HG03064 (cell line): ENCODE data around the gene RFX1.
"Not testable (repeated sequence)": the region's sequence is repeated elsewhere in the genome, so short reads cannot be mapped to it uniquely, and the experiment has no call there.

Experiments
- ATAC-seq: cut with Tn5 transposase; IDR thresholded peaks from one replicate; pipeline ENCODE4 v1.9.1; 2021; ENCODE audit warnings: low read depth; ENCODE audit not compliant: unreplicated experiment

The RFX1 gene

DNA sequence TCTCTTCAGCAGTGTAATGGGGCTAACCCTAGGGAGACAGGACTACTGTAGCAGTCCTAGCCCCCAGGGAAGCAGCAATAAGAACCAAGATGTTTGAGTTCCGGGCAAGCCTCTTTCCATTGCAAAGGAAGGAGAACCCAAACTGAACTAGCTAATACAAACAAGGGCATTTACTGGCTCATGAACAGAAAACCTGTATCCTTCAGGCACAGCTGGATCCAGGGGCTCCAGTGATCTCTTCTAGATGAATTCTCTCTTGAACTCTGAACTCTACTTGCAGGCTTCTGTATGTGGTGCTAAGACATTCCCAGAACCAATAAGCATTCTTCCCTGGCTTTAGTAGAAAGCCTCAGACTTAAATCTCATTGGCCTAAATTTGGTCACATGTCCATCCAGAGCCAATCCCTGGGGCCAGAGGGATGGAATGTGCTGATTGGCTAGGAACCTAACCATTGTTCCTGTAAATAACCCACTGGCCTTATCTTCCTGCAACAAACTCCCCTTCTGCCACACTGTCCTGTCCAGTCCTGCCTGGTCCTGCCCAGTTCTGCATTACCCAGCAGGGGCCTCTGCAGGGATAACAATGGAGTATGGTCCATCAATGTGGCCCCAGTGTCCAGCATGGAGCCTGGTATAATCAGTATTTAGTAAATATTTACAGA, 64.0 kb downstream of the RFX1 start:
- no peak for ATAC-seq

DNA sequence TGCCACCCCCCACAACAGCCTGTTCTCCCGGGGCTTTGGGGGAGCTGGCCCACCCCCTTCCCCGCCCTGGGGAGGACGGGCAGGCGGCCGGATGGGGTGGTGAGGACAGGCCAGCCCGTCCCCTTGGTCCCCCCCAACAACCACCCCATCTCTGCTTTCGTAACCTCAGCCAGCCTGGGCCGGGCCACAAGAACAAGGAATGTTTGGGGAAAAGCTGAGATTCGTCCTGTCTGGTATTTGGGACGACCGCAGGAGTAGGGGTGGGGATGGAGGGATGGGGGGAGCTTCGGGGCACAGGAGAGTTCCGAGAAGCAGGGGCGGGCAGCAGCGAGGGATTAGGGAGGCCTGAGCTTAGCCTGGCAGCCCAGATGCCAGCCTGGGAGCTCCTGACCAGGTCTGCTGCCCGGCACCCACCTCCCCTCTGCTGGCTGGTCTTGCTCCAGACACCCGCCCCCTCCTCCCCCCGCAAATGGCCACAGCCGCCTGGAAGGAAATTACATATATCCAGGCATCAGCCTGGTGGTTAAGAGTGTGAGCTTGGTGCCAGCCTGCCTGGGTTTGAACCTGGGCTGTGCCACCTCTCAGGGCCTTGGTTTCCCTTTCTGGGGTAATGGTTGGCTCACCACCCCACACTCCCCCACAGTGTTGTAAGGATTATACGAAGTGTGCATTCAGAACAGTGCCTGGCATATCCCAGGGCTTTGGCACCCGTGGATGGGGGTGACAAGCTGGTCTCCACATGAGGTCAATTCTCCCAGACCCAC, 67.6 kb downstream of the RFX1 start, which contains the start of gene PODNL1:
Gene PODNL1, minus strand, starts transcription at position 117 of the 764 bp plus-strand sequence. CDS start 236 bp downstream, outside the sequence.
- no peak for ATAC-seq

DNA sequence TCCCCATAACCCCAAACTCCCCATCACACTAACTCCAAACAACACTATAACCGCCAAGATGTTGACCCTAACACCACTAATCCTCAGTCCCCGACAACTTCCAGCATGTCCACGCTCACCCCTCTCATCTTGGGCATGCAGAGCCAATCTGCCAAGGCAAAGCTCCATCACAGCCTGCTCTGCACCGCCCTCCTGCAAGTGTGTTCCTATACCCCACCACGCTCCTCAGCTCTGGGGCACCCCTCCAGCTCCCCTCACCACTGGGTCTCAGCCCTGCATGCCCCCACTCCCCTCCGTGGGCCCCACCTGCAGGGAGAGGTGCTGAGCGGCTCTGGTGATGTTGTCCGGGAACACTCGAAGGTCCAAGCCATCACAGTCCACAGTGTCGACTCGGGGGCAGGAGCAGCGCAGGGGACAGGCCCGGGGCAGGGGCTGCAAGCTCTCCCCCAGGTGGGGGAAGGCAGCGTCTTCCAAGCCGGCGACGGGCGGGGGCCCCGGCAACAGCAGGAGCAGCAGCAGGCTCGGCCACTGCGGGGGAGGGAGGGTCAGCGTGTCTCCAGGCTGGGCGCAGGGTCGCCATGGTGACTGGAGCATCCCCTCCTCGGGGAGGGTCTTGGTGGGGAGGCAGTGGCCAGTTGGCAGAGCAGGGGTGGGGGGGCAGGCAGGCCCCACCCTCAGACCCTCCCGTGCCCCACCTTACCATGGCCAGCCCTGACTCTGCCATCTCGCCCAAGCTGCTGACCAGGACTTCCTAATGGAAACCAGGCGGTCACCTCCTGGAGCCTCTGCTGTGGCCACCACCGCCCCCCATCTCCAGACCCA, 68.4 kb downstream of the RFX1 start:
- ATAC-seq: no peak

DNA sequence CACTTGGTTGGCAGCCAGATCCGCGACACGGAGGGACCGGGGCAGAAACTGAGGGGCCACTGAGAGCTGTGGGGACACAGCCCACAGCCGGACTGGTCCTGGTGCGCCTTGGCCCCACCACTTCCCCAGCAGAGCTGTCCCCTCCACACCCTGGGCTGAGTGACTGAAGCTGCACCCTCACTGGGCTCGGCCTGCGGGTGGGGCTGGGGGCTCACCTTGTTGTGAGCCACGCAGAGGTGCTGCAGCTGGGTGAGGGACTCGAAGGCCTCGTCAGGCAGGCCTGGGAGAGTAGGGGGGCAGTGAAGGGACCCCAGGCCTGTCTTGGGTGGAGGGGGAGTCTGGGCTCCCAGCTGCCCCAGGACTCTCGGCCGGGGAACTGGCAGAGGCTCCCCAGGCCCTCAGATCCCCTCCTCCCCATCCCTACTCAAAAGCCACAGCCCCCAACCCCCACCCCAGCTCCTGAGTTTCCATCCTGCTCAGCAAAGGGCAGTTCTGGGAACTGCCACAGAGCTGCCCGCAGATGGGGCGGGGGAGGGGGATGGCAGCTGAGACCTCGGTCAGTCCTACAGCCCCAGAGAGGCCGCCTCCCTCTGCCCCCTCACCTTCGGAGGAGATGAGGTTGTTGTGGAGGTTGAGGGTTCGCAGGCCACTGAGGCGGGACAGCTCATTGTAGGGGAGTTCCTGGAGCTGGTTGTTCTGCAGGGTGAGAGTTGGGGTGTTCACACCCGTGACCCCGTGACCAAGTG, 70.2 kb downstream of the RFX1 start:
- ATAC-seq: no peak

DNA sequence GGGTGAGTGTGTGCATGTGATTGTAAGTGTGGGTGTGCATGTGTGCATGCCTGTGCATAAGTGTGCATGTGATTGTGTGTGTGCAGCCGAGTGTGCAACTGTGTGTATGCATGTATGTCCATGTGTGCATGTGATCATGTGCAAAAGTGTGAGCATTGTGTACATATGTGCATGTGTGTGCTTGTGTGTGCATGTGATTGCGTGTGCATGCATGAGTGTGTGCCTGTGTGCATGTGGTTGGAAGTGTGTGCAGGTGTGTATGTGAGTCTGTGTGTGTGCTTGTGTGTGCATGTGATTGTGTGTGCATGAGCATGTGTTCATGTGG, 71.4 kb downstream of the RFX1 start:
- no peak for ATAC-seq

DNA sequence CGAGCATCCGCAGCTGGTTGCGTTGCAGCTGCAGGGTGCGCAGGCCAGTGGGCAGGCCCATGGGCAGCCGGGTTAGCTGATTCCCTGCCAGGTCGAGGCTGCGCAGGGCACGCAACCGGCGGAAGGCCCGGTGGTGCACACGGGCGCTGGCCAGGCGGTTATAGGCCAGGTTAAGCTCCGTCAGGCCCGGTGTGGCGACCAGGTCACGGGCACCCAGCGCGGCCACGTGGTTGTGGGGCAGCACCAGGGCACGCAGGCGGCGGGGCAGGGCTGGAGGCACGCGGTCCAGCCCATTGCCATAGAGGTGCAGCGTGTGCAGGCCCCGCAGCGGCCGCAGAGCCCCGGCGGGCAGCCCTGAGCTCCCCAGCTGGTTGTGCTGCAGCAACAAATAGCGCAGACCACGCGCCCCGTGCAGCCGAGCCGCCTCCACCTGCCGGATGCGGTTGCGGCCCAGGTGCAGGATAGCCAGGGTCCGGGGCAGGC, 73.2 kb downstream of the RFX1 start:
- no peak for ATAC-seq

DNA sequence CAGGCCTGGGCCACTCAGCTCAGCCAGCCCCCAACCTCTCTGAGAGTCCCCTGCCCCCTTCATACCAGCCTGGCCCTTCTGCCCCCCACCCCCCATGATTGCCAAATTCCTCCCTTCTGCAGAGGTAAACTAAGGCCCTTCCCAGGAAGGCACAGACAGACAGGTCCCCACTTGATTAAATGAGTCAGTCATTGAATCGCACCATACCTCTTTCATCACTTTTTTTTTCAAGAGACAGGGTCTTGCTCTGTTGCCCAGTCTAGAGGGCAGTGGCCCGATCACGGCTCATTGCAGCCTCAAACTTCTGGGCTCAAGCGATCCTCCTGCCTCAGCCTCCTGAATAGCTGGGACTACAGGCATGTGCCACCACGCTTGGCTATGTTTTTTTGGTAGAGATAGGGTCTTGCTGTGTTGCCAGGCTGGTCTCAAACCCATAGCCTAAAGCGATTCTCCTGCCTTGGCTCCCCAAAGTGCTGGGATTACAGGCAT, 73.9 kb downstream of the RFX1 start:
- no peak for ATAC-seq

DNA sequence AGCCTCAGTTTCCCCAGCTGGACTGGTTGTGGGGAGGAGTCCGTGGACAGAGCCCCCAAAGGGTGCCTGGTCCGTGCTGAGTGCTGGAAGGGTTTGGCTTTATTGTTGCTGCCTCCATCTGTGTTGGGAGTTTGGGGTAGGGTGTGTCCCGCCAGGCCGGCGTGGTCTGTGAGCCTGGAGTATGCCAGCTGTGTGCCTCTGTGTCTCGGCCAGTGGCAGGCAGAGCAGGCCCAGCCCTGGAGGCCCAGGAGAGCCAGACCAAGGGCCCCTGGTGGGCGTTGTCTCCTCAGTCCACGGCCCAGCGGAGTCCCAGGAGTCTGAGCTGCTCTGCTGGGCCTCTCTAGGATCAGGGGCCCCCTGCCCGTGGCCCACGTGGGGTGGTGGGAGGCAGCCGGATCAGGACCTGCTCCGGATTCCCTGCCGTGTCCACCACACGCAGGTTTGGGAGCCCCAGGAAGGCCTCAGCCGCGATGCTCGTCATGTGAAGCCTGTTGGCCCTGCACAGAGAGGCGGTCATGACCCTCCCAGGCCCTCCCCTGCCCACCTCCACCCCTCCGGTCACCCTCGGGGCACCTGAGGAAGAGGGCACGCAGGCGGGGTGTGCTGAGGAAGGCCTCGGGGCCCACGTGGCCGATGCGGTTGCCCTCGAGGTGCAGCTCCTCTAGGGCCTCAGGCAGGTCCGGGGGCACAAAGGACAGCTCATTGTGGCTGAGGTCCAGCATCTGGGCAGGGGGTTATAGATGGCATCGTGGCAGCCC, 74.5 kb downstream of the RFX1 start:
- no peak for ATAC-seq

DNA sequence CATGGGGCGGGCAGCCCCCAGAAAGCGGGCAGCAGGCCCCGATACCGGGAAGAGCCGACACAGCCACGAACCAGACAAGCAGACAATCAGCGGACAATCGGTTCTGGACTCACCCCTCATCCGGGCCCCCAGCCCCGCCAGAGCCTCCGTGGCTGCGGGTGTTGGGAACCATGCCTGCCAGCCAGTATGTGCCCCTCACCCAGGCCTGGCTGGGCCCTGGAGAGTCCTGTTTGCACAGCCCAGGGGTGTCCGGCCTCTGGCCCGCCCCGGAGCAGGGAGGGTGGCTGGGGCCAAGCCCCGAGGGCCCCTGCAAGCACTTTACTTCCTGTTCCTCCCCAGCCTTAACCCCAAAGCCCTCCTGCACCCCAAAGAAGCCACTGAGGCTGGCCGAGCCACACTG, 75.7 kb downstream of the RFX1 start:
- ATAC-seq: no peak

DNA sequence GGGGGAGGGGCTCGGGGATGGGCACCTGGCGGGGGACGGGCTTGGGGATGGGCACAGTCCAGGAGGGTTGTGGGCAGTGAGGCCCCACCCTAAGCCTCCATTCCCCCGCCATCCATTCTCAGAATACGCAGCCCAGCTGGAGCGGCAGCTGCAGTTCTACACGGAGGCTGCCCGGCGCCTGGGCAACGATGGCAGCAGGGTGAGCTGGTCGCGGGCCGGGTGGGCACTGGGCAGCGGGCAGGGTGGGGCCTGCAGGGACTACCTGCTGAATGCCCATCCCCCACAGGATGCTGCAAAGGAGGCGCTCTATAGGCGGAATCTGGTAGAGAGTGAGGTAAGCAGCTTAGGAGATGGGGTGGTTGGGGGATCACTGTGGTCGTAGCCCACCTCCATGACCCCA, 76.2 kb downstream of the RFX1 start:
- no peak for ATAC-seq

DNA sequence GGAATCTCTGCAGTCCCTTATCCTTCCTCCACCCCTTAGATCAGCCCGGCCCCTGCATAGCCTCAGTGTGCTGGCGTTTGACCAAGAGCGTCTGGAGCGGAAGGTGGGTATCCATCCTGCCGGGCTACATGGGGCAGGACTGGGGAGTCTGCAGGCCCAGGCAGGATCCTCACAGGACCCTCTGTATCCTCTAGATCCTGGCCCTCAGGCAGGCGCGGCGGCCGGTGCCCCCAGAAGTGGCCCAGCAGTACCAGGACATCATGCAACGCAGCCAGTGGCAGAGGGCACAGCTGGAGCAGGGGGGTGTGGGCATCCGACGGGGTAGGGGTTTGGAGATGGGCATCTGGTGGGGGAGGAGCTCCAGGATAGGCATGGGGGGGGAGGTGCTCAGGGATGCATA, 76.8 kb downstream of the RFX1 start:
- no peak for ATAC-seq

DNA sequence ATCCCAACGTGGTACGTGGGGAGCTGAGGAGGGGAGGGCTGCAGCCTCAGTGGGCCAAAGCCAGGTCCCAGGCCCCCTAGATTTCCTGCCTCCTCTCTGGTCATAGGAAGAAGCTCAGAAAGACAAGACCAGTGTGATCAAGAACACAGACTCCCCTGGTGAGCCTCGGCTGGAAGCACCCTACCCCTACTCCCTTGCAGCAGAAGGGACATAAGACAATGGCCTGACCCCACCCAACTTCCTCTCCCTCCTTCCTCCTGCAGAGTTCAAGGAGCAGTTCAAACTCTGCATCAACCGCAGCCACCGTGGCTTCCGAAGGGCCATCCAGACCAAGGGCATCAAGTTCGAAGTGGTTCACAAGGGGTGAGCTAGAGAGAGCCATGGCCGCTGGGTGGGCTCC, 79.4 kb downstream of the RFX1 start:
- ATAC-seq: no peak

DNA sequence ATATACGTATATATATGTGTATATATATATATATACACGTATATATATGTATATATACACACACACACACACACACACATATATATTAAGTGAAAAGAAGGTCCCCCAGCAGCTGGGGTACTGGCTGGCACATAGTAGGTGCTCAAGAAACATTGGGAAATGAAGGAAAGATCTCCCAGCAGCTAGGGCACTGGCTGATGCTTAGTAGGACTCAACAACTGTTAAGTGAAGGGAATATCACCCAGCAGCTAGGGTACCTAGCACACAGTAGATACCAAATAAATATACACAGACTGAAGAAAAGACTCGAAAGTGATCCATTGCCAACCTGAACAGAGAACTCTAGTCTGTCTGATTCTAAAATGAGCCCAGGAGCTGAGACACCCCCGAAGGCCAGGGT, 80.1 kb downstream of the RFX1 start:
- no peak for ATAC-seq

DNA sequence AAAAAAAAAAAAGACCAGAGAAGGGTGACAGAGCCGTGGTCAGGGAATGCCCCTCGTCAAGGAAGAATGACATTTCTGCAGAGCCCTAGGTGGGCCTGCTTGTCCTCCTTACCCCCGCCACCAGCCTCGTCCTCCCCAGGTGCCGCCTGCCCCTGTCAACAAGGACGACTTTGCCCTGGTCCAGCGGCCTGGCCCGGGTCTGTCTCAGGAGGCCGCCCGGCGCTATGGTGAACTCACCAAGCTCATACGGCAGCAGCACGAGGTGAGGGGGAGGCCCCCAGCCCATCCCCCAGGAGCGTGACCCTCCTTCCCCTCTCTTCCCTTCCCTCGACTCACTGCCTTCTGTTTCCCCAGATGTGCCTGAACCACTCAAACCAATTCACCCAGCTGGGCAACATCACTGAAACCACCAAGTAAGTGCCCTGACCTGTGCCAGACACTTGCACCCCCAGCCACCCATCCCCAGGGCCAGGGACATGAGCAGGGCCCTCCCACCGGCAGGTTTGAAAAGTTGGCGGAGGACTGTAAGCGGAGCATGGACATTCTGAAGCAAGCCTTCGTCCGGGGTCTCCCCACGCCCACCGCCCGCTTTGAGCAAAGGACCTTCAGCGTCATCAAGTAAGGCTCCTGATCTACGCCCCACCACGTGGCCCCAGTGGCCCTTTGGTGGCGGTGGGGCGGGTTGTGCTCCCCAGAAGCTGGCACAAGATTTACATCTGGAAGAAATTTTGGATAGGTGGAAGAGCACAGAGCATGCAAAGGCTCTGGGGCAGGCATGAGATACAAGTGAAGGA, 82.7 kb downstream of the RFX1 start:
- ATAC-seq: no peak

DNA sequence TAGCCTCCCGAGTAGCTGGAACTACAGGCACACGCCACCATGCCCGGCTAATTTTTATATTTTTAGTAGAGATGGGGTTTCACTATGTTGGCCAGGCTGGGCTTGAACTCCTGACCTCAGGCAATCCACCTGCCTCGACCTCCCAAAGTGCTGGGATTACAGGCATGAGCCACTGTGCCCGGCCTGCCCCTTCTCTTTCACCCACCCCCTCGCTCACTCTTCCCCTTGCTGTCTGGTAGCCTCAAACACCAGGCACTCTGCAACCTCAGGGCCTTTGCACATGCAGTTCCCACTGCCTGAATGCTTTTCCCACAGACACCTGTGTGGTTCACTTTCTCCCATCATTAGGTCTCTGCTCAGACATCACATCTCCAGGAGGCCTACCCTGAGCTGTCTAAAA, 84.0 kb downstream of the RFX1 start:
- not testable (repeated sequence) for ATAC-seq

DNA sequence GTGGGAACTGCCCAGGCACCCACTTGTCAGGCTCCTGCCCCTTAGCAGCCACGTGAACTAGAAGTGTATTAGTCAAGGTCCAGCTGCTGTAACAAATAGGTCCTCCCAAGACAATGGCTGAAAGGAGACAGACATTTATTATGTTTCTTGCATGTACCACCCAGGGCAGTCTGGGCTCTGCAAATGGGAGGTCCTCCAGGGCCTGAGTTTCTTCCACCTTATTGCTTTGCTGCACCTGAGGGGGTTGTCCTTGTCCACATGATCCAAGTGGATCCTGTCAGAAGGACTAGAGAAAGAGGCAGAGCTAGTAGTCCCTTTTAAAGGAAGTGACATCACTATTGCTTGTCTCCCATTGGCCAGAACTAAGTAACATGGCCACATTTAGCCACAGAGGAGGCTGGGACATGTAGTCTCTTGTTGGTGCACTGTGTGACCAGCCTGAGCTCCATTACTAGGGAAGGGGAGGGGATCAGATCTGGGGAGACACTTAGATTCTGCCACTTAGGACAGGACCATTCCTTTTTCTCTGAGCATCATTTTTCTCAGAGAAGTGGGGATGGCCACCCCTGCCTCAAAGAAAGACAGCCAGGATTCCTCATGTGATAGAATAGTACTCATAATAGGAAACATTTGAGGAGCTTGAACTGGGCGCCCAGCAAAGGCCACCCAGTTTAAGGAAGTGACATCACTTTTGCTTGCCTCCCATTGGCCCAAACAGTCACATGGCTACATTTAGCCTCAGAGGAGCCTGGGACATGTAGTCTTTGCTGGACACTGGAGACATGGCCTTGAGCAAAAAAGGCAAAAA, 85.0 kb downstream of the RFX1 start:
- no peak for ATAC-seq

DNA sequence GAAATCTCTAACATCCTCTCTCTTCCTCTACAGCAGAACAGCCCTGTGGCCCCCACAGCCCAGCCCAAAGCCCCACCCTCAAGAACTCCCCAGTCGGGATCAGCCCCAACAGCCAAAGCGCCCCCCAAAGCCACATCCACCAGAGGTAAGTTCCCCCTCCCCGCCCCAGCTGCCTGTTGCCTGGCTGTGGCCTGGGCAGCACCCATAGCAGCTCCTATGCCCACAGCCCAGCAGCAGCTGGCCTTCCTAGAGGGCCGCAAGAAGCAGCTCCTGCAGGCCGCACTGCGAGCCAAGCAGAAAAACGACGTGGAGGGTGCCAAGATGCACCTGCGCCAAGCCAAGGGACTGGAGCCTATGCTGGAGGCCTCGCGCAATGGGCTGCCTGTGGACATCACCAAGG, 85.6 kb downstream of the RFX1 start:
- ATAC-seq: no peak

DNA sequence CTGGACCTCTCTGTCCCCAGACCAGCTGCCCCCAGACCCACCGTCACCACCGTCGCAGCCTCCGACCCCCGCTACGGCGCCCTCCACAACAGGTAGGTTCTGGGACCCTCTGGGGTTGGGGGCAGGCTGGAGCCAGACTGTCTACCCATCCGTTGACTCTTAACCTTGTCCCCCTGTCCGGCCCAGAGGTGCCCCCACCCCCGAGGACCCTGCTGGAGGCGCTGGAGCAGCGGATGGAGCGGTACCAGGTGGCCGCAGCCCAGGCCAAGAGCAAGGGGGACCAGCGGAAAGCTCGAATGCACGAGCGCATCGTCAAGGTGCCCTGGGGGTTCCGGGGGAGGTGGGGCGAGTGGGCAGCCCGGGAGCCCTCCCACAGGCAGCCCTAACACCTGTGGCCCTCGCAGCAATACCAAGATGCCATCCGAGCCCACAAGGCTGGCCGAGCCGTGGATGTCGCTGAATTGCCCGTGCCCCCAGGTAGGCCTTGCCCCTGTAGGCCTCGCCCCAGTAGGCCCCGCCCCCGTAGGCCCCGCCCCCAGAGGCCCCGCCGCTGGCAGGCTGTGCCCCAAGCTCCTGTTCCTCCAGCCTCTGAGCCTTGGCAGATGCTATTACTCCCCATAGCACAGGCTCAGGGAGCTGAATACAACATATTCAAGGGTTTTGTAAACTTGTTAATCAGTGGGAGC, 87.3 kb downstream of the RFX1 start:
- ATAC-seq: no peak
